Osteoblast (primary cell): ENCODE measurements around the gene PRKAR1A. TPM values are rescaled to one million over a fixed set of nuclear protein-coding genes. Genes with fewer than 3 reads are reported as not detected.
A peak's percentile ranks its signal among the peaks of the same experiment; 100 is the strongest.

Experiments used
- DNase-seq: peaks from one replicate; pipeline ENCODE4 v3.0.0; 2011; ENCODE audit warnings: low spot score, mixed read lengths; ENCODE audit not compliant: insufficient read length; ENCODE audit errors: missing footprints
- H2AFZ ChIP-seq: 2 replicates; pipeline ENCODE4 v1.6.0; 2011; ENCODE audit warnings: mild to moderate bottlenecking, low read length
- H3K27ac ChIP-seq: 2 replicates; pipeline ENCODE4 v1.5.1; 2011; ENCODE audit warnings: mild to moderate bottlenecking, low read depth, low read length, moderate library complexity
- H3K27me3 ChIP-seq: 2 replicates; pipeline ENCODE4 v1.6.0; 2012; ENCODE audit warnings: mild to moderate bottlenecking, control low read depth, inconsistent platforms, low read length, moderate library complexity; ENCODE audit not compliant: insufficient read depth
- H3K36me3 ChIP-seq: 2 replicates; pipeline ENCODE4 v1.5.1; 2011; ENCODE audit warnings: mild to moderate bottlenecking, low read length, control low read depth, moderate library complexity; ENCODE audit not compliant: insufficient read depth
- H3K4me1 ChIP-seq: 2 replicates; pipeline ENCODE4 v1.5.1; 2011; ENCODE audit warnings: mild to moderate bottlenecking, low read length, control low read depth, moderate library complexity; ENCODE audit not compliant: insufficient read depth
- H3K4me2 ChIP-seq: 2 replicates; pipeline ENCODE4 v1.6.0; 2011; ENCODE audit warnings: mild to moderate bottlenecking, low read length; ENCODE audit not compliant: insufficient read depth
- H3K4me3 ChIP-seq: fragments of 200-600 bp; sonication (generic); 3 replicates; pipeline ENCODE4 v1.5.1; 2012; ENCODE audit warnings: mild to moderate bottlenecking, low read length, inconsistent platforms; ENCODE audit not compliant: insufficient read depth
- H3K79me2 ChIP-seq: 2 replicates; pipeline ENCODE4 v1.6.0; 2012; ENCODE audit warnings: mild to moderate bottlenecking, low read length, control low read depth, inconsistent platforms; ENCODE audit not compliant: insufficient read depth
- H3K9me3 ChIP-seq: 2 replicates; pipeline ENCODE4 v1.5.1; 2011; ENCODE audit warnings: low read depth, low read length, control low read depth
- H4K20me1 ChIP-seq: 2 replicates; pipeline ENCODE4 v1.6.0; 2012; ENCODE audit warnings: mild to moderate bottlenecking, low read length, control low read depth; ENCODE audit not compliant: insufficient read depth
- total RNA-seq: library from RNA; depleted of rRNA; stranded (reverse); fragments of >200 nt; gene quantifications from 2 replicates; pipeline ENCODE4 v1.2.3, GENCODE V29; 2012
- TF ChIP-seq, protein P1 (sequence below): IDR thresholded peaks from 2 replicates; pipeline ENCODE4 v1.5.1; 2011; ENCODE audit warnings: mild to moderate bottlenecking, low read depth, low read length, moderate library complexity; ENCODE audit errors: extremely low read depth

The PRKAR1A gene
- total RNA-seq, 1 donor, result 259 TPM

DNA sequence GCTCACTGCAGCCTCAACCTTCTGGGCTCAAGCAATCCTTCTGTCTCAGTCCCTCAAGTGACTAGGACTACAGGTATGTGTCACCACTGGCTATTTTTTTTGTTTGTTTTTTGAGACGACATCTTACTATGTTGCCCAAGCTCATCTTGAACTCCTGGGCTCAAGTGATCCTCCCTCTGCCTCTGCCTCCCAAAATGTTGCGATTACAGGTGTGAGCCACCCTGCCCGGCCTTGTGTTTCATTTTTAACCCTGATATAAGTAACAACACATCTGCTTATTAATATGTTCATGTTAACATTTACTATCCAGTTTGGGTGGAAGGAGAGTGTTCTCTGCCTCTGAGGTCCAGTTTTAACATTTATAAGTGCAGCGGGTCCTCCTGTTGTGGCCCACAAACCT lies 85.8 kb downstream of the PRKAR1A start:
- no peak overlapping the region for H2AFZ ChIP-seq
- peak overlapping the region; percentile 79 for H3K4me3 ChIP-seq
- H3K79me2 ChIP-seq, result peaks cover 10% of the 10 kb centered on the region
- H3K4me2 ChIP-seq, result peak overlapping the region; percentile 86
- H3K36me3 ChIP-seq, result peaks cover 5% of the 10 kb centered on the region
- TF ChIP-seq, protein P1, sequence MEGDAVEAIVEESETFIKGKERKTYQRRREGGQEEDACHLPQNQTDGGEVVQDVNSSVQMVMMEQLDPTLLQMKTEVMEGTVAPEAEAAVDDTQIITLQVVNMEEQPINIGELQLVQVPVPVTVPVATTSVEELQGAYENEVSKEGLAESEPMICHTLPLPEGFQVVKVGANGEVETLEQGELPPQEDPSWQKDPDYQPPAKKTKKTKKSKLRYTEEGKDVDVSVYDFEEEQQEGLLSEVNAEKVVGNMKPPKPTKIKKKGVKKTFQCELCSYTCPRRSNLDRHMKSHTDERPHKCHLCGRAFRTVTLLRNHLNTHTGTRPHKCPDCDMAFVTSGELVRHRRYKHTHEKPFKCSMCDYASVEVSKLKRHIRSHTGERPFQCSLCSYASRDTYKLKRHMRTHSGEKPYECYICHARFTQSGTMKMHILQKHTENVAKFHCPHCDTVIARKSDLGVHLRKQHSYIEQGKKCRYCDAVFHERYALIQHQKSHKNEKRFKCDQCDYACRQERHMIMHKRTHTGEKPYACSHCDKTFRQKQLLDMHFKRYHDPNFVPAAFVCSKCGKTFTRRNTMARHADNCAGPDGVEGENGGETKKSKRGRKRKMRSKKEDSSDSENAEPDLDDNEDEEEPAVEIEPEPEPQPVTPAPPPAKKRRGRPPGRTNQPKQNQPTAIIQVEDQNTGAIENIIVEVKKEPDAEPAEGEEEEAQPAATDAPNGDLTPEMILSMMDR, result no peak
- H3K27ac ChIP-seq, result peak overlapping the region; percentile 47
- peaks cover 57% of the 10 kb centered on the region for H3K4me1 ChIP-seq
- no peaks in the 10 kb centered on the region for H3K9me3 ChIP-seq
- no peak for DNase-seq
- no peaks in the 10 kb centered on the region for H4K20me1 ChIP-seq
- H3K27me3 ChIP-seq, result no peaks in the 10 kb centered on the region

DNA sequence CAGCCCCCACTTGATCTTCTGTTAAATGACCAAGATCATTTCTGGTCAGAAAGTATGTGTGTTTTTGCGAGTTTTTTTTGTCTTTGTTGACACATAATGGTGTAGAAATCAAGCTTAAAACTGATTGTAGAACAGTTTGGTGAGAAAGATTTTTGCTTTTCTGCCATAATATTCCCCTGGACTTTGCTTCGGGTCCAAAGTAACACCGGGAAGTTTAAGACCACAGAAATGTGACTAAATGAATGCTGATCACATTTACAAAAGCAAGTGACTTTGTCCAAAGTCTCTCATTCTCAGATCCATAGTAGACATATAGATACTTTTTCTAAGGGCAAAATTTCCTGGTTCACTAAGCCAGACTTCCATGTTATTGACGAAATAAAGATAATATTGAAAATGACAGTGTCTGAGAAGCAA lies 86.3 kb downstream of the PRKAR1A start:
- H3K4me2 ChIP-seq, result peak overlapping the region; percentile 86
- H3K79me2 ChIP-seq, result peaks cover 10% of the 10 kb centered on the region

DNA sequence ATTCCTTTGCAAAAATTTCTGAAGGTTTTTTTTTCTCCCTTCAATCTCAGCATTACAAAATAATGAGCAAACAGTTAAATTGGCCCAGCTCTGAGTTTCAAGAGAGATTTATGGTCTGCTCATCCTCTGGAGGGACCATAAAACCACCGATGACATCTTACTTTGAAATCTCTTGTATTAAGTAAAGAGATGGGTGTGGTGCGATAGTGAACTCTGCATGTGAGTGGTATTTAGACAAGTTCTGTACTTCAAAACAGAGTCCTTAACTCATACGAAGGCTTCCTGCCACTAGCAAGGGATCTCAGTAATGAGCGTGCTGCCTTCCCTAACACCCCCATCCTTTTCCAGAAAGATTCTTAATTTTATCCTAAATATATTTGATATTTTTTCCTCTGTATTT lies 86.9 kb downstream of the PRKAR1A start:
- peak; percentile 94 for DNase-seq

More for the DNA sequence above, 86.3 kb downstream of the PRKAR1A start:
- Histone ChIP-seq H3K4me1 (peaks cover 53% of the 10 kb centered on the region), H3K9me3 (no peaks in the 10 kb centered on the region), H4K20me1 (no peaks in the 10 kb centered on the region), H3K27ac (peak overlapping the region; percentile 47), H3K4me3 (peak overlapping the region; percentile 79), H2AFZ (no peak overlapping the region), H3K27me3 (no peaks in the 10 kb centered on the region), H3K36me3 (peaks cover 5% of the 10 kb centered on the region)
- TF ChIP-seq, protein P1, result no peak
- peak; percentile 47 for DNase-seq

DNA sequence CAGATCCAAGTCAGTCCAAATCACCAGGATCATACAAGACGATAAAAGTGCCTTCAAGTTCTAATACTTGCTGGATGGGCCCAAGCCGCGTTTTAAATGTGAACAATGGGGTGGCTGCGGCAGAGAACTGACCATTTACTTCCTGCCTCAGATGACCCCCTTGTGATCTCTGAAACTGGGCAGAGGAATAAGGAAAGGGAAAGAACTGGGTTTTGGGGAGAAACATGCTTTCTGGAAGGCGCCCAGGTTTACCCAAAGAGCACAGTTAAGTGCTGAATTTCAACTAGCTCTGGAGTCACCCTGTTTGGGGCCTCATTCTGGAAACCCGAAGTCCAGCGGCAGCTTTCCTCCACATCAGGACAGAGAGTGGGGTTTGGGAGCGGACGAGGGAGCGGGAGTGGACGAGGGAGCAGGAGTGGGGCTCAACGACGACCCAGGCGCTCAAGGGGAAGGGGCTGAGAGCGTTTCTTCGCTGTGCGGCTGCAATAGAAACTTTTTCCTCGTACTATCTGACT lies 87.4 kb downstream of the PRKAR1A start:
- peak overlapping the region; percentile 71 for H3K27ac ChIP-seq
- TF ChIP-seq, protein P1, result no peak
- peak overlapping the region; percentile 86 for H3K4me2 ChIP-seq
- H3K4me1 ChIP-seq, result peaks cover 45% of the 10 kb centered on the region
- peak overlapping the region; percentile 74 for H2AFZ ChIP-seq
- peak overlapping the region; percentile 79 for H3K4me3 ChIP-seq
- peaks cover 10% of the 10 kb centered on the region for H3K79me2 ChIP-seq
- no peaks in the 10 kb centered on the region for H4K20me1 ChIP-seq
- H3K27me3 ChIP-seq, result no peaks in the 10 kb centered on the region
- peak; percentile 83 for DNase-seq
- H3K36me3 ChIP-seq, result peaks cover 5% of the 10 kb centered on the region
- no peaks in the 10 kb centered on the region for H3K9me3 ChIP-seq

More for the DNA sequence above, 86.9 kb downstream of the PRKAR1A start:
- H3K36me3 ChIP-seq, result peaks cover 5% of the 10 kb centered on the region
- H3K27me3 ChIP-seq, result no peaks in the 10 kb centered on the region
- peaks cover 49% of the 10 kb centered on the region for H3K4me1 ChIP-seq
- peaks cover 10% of the 10 kb centered on the region for H3K79me2 ChIP-seq
- H3K27ac ChIP-seq, result peak overlapping the region; percentile 71
- no peaks in the 10 kb centered on the region for H3K9me3 ChIP-seq
- no peaks in the 10 kb centered on the region for H4K20me1 ChIP-seq
- peak overlapping the region; percentile 86 for H3K4me2 ChIP-seq
- no peak overlapping the region for H2AFZ ChIP-seq
- TF ChIP-seq, protein P1, result no peak
- peak overlapping the region; percentile 79 for H3K4me3 ChIP-seq
